Ovary (tissue), 3 donors: ENCODE data around the gene ARPC1A.

Source experiments
- CTCF ChIP-seq, 3 donors: fragments of 450-650 bp in 2 of 3; fragments of 200-600 bp in 1 of 3; IDR thresholded peaks; one replicate each; pipeline versions ENCODE4 v1.5.1 to v1.8.0; 2016 to 2022; ENCODE audit warnings: antibody characterized with exemption in 3 of 3, mild to moderate bottlenecking in 1 of 3
- EP300 ChIP-seq: sonication (generic); formaldehyde crosslinking; IDR thresholded peaks from one replicate; pipeline ENCODE4 v1.6.1; 2017; ENCODE audit warnings: antibody characterized with exemption
- donor health status: DM: no; HTN: no; CAD: no.

- TF ChIP-seq CTCF (IDR thresholded peaks at IDR 0.05) (no peak), EP300 (no peak)
Observed at GRCh38 chr7:99406557-99406956, 80.9 kb downstream of the ARPC1A start.
